CD4-positive, alpha-beta T cell (primary cell): Measurements from ENCODE around the gene NAA10. TPM values are rescaled to one million over a fixed set of nuclear protein-coding genes. Genes with fewer than 3 reads are reported as not detected.

Source experiments
- ATAC-seq: fragments of 200-7000 bp; cut with Tn5 transposase; one replicate; pipeline ENCODE4 v1.10.0; 2022; ENCODE audit warnings: mild to moderate bottlenecking; ENCODE audit not compliant: poor library complexity
- CTCF ChIA-PET: fragments of 350-600 bp; sonication (Branson Sonifier 250); formaldehyde crosslinking; loops from one replicate; lab custom pipeline; 2021; ENCODE audit warnings: antibody characterized with exemption, inconsistent platforms; lab: Charles Lee
- POLR2A ChIA-PET: fragments of 350-600 bp; sonication (Branson Sonifier 250); formaldehyde crosslinking; loops from one replicate; lab custom pipeline; 2021; ENCODE audit warnings: antibody characterized with exemption, inconsistent platforms; lab: Charles Lee
- DNase-seq, 14 experiments: peaks; one replicate each; pipeline ENCODE4 v3.0.0-alpha.2; 2013 to 2020; ENCODE audit warnings: mixed read lengths in 2 of 14
- H3K27ac ChIP-seq, 2 donors: one replicate each; pipeline versions ENCODE4 v1.5.1 to v1.7.0; 2013; ENCODE audit warnings: low read length in 2 of 2, low read depth in 1 of 2, mild to moderate bottlenecking in 1 of 2
- H3K27me3 ChIP-seq, 2 experiments: 1 replicate in 1 of 2; 2 replicates in 1 of 2; pipeline versions ENCODE4 v1.6.1 to v1.7.0; 2013; ENCODE audit warnings: low read length in 2 of 2, control low read depth in 1 of 2, mild to moderate bottlenecking in 1 of 2, moderate library complexity in 1 of 2; ENCODE audit not compliant: insufficient read depth in 2 of 2, control insufficient read depth in 1 of 2
- H3K36me3 ChIP-seq: one replicate; pipeline ENCODE4 v1.6.1; 2013; ENCODE audit warnings: low read length, control low read depth; ENCODE audit not compliant: insufficient read depth
- H3K4me1 ChIP-seq: one replicate; pipeline ENCODE4 v1.6.1; 2013; ENCODE audit warnings: low read length, control low read depth; ENCODE audit not compliant: insufficient read depth
- H3K4me3 ChIP-seq: one replicate; pipeline ENCODE4 v1.5.1; 2013; ENCODE audit warnings: mild to moderate bottlenecking, low read length, moderate library complexity
- H3K9me3 ChIP-seq, 2 experiments: 1 replicate in 1 of 2; 2 replicates in 1 of 2; pipeline versions ENCODE4 v1.6.1 to v1.7.0; 2013; ENCODE audit warnings: low read length in 2 of 2, mild to moderate bottlenecking in 2 of 2, control low read depth in 1 of 2, moderate library complexity in 1 of 2; ENCODE audit not compliant: control insufficient read depth in 1 of 2, insufficient read depth in 1 of 2
- H3K27ac Mint-ChIP-seq: one replicate; pipeline ENCODE4 v1.8.0; 2020; ENCODE audit warnings: mixed read lengths
- H3K27me3 Mint-ChIP-seq: one replicate; pipeline ENCODE4 v1.8.0; 2021; ENCODE audit warnings: mixed read lengths
- H3K36me3 Mint-ChIP-seq: one replicate; pipeline ENCODE4 v1.8.0; 2021; ENCODE audit warnings: low read depth, mixed read lengths
- H3K4me1 Mint-ChIP-seq: one replicate; pipeline ENCODE4 v1.8.0; 2021; ENCODE audit warnings: low read depth, mixed read lengths
- H3K4me3 Mint-ChIP-seq: one replicate; pipeline ENCODE4 v1.8.0; 2020; ENCODE audit warnings: mild to moderate bottlenecking, mixed read lengths
- H3K9me3 Mint-ChIP-seq: one replicate; pipeline ENCODE4 v1.8.0; 2020; ENCODE audit warnings: mixed read lengths
- CTCF ChIP-seq: fragments of 200-600 bp; IDR thresholded peaks from one replicate; pipeline ENCODE4 v1.8.0; 2022; ENCODE audit warnings: antibody characterized with exemption, mild to moderate bottlenecking
- intact Hi-C, 2 experiments: fragments of 100-400 bp; cut with DNase I in 1 of 2; cut with micrococcal nuclease in 1 of 2; formaldehyde crosslinking; loops; one replicate each; pipeline versions ENCODE4 v1.15.1 to v1.9.0; 2023 to 2025; cut with DNase I, micrococcal nuclease
- total RNA-seq, 174 experiments: library from RNA in 2 of 174; stranded (reverse) in 2 of 174; gene quantifications; one replicate each; pipeline ENCODE4 v1.2.3 and lab custom pipeline; 2021 to 2026

The NAA10 gene
- total RNA-seq, 2 experiments from 2014 or later, result 41.5 to 42.0 TPM

DNA sequence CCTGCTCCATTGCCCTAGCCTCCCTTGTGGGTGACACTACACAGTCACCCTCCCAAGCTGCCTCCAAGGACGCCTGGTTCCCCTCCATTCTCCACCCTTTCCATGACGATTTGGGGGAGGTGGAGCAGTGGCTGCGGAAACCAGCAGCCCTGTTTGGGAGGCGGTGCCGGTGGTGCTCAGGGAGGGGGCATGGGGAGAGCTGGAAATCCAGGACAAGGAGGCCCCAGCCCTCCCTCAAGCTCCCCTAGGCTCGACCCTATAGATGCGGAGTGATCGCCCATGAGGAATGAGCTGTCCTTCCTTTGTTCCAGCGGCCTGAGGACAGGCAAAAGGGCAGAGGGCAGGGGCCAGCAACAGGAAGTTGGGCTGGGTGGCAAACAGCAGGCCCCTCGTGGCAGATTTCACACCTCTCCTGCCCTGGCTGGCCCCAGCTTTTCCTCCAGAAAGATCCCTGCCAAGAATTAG, 13.2 kb upstream of the NAA10 start:
- intact Hi-C loops, result loop anchor here (5.0 to 10.0 kb wide), 2 partner anchors 991 to 993 kb away; no protein-coding TSS in a partner anchor
- H3K4me3 Mint-ChIP-seq, result no peak overlapping the region
- H3K9me3 ChIP-seq, result no peaks in the 10 kb centered on the region

DNA sequence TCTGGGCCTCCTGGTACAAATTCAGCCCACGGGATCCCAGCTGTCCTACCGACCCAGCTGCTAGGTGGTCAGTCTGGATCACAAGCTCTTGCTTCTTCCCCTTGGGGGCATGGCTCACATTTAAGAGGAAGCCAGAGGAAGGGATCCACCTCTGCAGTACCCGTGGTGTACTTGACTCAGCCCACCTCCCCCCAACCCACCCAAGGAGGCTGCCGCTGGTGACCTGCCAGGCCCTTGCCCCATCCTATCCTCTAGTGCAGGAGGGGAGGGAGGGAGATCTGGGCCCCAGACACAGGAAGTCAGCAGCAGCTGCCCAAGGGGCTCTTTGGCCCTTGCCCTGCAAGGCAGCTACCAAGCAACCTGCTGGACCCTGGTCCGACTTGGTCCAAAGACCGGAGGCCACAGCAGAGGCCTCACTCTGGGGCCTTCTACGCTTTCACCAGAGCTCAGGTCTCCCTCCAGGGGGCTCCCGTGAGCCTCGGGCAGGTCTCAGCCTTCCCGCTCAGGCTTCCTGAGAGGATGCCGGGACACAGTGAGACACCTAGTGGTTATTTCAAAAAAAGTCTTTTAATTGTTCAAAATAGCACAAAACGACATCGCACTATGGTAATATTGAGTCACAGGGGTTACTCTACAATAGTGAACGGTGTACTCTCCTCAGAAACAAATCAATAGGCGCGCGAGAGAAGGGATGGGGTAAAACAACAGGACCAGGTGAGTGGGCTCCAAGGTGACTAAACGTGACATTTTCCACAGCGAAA, 12.4 kb upstream of the NAA10 start:
- no peaks in the 10 kb centered on the region for H3K27me3 Mint-ChIP-seq
- peak; percentile 84 for TF ChIP-seq CTCF
- peaks cover 10% of the 10 kb centered on the region for H3K4me1 Mint-ChIP-seq
- no peaks in the 10 kb centered on the region for H3K9me3 Mint-ChIP-seq
- POLR2A ChIA-PET, result interaction anchor here (0.5 to 10.3 kb wide), 7 partner anchors 13 to 145 kb away, joined by 3 to 196 read pairs (median 5); partner anchors contain the start of genes ARHGAP4, HCFC1 and NAA10
- H3K4me3 Mint-ChIP-seq, result peak overlapping the region; percentile 39
- Histone ChIP-seq H3K27ac (no peak overlapping the region), H3K4me3 (no peak overlapping the region), H3K27me3 (no peaks in the 10 kb centered on the region), H3K36me3 (peaks cover 35% of the 10 kb centered on the region), H3K9me3 (no peaks in the 10 kb centered on the region), H3K4me1 (peaks cover 47% of the 10 kb centered on the region)
- peak overlapping the region; percentile 57 for H3K27ac Mint-ChIP-seq
- intact Hi-C loops, result loop anchor here (1.0 to 10.0 kb wide), 5 partner anchors 22 to 992 kb away; partner anchors contain the start of gene PLXNB3 (in 1 of the 2)
- DNase-seq (peak; percentile 62 to 89 (median 74)), ATAC-seq (peak; percentile 89)
- CTCF ChIA-PET, result interaction anchor here (0.6 to 3.8 kb wide), 15 partner anchors 10 to 183 kb away, joined by 3 to 101 read pairs (median 4); partner anchors contain the start of genes ARHGAP4, HCFC1, NAA10 and PLXNB3
- peaks cover 24% of the 10 kb centered on the region for H3K36me3 Mint-ChIP-seq

More for the DNA sequence above, 13.2 kb upstream of the NAA10 start:
- H3K9me3 Mint-ChIP-seq, result no peaks in the 10 kb centered on the region
- Histone ChIP-seq H3K36me3 (peaks cover 43% of the 10 kb centered on the region), H3K4me3 (no peak overlapping the region), H3K4me1 (peaks cover 43% of the 10 kb centered on the region), H3K27me3 (no peaks in the 10 kb centered on the region), H3K27ac (no peak overlapping the region)
- no peak for TF ChIP-seq CTCF
- no peaks in the 10 kb centered on the region for H3K27me3 Mint-ChIP-seq
- H3K36me3 Mint-ChIP-seq, result peaks cover 29% of the 10 kb centered on the region
- H3K4me1 Mint-ChIP-seq, result peaks cover 10% of the 10 kb centered on the region
- POLR2A ChIA-PET, result interaction anchor here (1.2 to 10.3 kb wide), 2 partner anchors 22 to 23 kb away, joined by 6 to 196 read pairs; partner anchors contain the start of genes ARHGAP4 and HCFC1
- CTCF ChIA-PET, result interaction anchor here (3.8 kb wide), 1 partner anchor 22 kb away, joined by 101 read pairs; the partner anchor contains the start of gene ARHGAP4
- no peak overlapping the region for H3K27ac Mint-ChIP-seq
- ATAC-seq (no peak), DNase-seq (no peak)
